Measurements from ENCODE around the gene SLC16A4.

The SLC16A4 gene

DNA sequence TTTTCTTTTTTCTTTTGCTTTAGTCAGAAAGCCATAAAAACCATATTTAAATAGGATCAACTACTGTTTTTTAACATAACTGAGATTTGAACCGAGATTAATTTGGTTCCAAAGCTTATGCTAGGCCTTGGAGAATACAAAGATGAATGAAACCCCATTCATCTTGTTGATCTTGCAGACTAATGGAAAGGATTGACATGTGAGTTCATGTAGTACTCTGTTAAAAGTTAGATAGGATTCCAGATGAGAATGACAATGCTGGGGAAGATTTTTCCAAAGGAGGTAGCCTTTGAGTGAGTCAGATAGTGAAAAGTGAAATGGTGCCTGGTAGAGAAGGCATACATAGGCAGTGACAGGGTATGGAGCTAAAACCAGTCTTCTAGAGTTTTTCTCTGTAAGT, 29.0 kb downstream of the SLC16A4 start:
- DNase-seq (ENCODE audit: low read depth in 1 of 2, low spot score in 1 of 2): no peak

DNA sequence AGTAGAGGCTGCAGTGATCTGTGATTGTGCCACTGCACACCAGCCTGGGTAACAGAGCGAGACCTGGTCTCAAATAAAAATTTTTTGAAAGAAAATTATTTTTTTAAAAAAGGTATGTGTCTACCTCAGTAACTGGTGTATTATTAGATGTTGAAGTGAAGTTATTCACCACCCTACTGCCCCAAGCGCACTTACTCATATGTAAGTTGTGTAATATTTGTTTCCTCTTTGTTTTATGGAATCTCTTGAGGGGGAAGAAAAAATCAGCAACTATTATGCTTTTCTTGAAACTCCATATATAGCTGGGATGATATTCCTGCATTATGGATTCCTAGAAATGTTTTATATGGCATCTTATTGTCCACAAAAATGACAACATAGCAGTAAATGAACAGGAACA, 30.4 kb downstream of the SLC16A4 start:
- DNase-seq (ENCODE audit: low read depth in 1 of 2, low spot score in 1 of 2): no peak

DNA sequence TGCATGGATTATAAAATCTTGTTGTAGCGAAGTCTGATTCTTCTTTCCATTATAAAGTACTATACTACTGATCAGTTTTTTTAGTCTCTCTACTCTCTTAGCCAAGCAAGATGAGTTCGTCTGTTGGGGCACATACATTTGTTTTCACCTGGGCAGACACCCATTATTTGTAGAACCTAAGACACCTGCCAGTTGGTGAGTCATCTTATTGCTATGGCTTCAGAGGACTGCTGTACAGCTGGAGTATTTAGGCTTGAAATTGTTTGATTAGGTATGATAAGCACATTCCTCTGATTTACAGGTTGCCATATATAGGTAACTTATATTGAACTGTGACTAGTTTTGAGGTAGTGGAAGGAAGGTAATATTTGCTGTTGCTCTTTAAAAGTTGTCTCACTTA, 34.4 kb downstream of the SLC16A4 start:
- DNase-seq (ENCODE audit: low read depth in 1 of 2, low spot score in 1 of 2): no peak

DNA sequence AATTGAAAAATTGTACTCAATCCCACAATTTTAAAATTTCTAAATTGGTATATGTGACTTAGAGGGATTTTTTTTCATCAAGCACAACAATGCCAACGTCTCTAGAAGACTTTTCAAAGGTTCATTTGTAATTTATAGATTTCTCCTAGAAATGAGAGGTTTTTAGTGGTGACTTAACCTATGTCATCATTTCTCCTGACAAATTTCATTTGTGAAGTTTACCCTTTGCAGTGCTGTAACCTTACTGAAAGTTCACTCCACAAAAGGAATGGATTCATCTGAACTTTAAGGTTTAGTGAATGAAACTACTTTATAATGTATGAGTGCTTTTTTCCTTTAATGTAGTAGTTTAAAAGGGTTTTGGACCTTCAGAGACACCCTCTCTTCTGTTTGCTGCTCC, 35.5 kb downstream of the SLC16A4 start:
- DNase-seq (ENCODE audit: low read depth in 1 of 2, low spot score in 1 of 2): no peak

DNA sequence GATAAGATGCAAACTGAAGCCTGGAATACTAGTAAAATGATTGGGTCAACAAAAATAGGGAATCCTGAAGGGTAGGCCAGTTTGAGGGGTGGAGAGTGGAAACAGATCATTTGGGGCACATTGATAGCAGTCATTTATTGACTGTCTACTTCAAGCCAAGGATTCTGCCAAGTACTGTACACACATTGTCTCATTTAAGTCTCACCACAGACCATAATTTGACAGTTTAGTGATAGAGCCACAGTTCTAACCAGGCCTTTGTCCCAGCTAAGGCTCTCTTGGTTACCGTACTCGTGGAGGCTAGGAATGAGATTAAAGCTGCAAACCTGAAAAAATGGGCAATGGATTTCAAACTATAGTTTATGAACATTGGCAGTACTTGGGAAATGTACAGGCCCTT, 40.5 kb downstream of the SLC16A4 start:
- no peak for DNase-seq (ENCODE audit: low read depth in 1 of 2, low spot score in 1 of 2)

DNA sequence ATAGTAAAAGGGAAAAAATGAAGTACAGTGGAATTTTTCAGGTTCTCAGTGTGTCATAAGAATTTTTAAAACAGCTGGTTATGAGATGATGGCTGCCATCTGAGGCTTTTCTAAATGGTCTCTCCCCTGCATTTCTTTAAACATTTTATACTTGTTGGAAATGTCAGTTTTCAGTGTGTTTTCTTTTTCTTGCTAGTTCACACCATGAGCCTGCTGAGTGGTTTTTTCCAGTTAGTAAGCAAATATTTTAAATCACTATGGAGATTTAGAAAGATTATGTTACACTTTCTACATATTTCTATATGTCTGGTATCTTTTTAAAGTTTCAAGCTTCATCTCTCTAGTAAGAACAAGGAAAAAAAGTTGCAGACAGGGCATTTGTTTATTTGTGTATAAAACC, 42.1 kb downstream of the SLC16A4 start:
- DNase-seq (ENCODE audit: low read depth in 1 of 2, low spot score in 1 of 2): no peak

DNA sequence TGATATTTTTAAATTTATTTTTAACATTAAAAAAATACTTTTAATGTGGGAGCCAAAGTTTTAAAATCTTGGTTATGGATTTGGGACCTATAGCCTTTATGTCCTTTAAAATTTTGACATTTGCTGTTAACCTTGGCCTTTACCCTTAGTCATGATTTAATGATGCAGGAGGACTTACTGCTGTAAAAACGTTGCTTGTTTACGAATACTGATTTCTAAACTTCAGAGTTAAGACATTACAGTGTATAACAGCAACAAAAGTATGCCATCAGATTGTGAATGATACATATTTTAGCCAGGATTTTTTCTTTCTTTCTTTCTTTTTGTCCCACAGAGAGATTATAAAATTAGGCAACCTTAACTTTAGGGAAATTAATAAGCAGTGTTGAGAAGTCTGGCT, 42.8 kb downstream of the SLC16A4 start:
- no peak for DNase-seq (ENCODE audit: low read depth in 1 of 2, low spot score in 1 of 2)

DNA sequence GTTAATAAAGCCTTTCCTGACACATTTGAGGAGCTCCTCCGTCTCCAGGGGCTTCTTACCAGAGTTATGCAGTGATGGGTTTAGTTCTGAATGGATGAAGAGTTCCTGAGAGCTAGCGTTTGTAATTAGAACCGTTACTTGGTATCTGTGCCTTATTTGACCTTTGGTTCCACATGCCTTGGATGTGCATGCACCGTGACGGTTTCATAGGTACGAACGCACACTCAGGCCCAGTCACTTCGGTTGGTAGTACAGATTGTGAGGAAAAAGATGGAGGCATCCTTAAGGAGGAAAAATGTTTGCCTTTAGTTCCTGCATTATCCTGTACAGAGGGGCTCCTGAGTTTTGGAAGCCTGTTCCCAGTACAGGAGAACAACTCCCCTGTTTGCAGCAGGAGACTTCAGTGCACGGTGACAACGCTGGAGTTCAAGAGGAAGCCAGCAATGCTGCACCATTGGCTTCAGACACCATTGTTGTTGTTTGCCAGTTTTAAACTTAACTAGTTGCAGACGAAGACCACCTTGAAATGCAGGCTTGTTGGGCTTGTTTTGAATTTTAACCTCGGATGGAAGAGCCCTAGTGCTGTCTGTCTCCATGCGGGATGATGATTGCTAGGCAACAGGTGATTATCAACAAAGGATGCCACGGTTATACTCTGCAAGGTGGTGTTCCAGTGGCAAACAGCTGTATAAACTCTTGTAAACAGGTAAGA, 43.5 kb downstream of the SLC16A4 start:
- no peak for DNase-seq (ENCODE audit: low read depth in 1 of 2, low spot score in 1 of 2)

DNA sequence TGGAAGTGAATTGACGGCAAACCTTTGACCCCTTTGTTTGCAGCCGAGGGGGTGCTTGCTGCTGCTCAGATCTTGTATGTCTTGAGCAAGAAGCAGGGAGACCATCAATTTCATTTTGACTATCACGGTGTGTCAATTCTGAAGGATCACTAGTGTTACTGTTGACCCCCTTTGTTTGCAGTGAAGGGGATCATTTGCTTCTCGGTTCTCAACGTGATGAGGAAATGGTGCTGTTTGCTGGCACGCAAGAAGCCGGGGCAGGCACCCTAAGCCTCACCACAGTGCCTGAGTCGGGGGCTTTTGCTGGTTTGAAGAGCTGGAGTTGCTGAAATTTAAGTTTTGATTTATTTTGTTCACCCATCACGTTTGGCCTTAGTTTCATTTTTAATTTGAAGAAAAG, 44.1 kb downstream of the SLC16A4 start:
- DNase-seq (ENCODE audit: low read depth in 1 of 2, low spot score in 1 of 2): no peak

DNA sequence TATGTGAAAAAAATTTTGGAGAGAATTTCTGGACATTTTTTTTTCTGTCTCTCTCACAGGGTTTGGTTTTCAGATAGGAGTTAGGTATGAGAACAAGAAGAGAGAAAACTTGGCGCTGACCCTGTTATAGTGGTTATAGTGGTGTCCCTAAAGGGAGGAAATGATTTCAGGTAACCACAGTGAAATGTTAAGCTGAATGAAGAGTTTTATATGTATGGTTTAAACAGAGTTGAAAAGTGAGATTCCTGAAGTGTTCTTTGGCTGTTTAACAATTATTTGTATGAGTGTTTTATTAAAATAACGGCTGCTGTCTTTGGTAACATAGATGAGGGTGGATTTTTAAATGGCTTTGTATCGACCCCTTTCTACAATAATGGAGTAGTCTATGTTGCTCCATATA, 45.3 kb downstream of the SLC16A4 start:
- DNase-seq (ENCODE audit: low read depth in 1 of 2, low spot score in 1 of 2): no peak

DNA sequence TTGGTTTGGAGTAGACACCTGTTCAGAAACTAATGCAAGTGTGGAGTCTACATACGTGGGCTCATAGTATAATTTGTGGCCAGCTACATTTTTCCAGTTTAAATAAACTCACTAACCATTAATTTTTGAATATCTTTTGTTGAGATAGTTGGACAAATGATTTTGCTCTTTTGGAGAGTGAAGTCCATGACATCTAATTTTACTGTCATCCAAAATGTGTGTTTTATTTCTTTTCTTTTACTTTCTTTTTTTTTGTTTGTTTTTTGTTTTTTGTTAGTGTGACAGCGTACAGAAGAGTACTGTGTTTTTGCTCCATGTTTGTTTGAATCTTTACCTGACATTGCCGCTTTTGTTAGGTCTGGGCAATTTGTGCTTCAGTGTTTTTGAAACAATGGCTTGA, 46.7 kb downstream of the SLC16A4 start:
- no peak for DNase-seq (ENCODE audit: low read depth in 1 of 2, low spot score in 1 of 2)

DNA sequence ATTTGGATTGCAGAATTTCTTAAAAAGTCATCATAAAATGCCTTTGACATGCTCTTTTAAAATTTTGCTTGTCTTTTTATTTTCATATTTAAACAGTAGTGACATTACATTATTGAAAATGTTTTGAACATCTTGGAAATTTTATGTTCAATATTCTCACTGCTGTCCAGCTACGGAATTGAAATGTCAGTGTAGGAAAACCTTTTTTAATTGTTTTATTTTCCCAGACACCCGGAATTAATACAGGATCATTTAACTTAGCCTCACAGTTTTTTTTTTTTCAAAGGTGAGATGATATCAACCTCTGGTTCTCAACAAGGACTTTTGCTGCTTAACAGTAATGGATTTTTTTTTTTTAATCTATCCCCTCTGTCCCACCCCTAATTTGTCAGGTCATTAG, 47.6 kb downstream of the SLC16A4 start:
- no peak for DNase-seq (ENCODE audit: low read depth in 1 of 2, low spot score in 1 of 2)

DNA sequence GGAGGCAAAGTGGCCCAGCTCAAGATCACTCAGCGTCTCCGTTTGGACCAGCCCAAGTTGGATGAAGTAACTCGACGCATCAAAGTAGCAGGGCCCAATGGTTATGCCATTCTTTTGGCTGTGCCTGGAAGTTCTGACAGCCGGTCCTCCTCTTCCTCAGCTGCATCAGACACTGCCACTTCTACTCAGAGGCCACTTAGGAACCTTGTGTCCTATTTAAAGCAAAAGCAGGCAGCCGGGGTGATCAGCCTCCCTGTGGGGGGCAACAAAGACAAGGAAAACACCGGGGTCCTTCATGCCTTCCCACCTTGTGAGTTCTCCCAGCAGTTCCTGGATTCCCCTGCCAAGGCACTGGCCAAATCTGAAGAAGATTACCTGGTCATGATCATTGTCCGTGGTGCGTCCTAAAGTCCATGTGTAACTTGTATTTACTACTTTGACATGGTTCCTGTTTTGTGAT, 48.9 kb downstream of the SLC16A4 start:
- DNase-seq (ENCODE audit: low read depth in 1 of 2, low spot score in 1 of 2): no peak

DNA sequence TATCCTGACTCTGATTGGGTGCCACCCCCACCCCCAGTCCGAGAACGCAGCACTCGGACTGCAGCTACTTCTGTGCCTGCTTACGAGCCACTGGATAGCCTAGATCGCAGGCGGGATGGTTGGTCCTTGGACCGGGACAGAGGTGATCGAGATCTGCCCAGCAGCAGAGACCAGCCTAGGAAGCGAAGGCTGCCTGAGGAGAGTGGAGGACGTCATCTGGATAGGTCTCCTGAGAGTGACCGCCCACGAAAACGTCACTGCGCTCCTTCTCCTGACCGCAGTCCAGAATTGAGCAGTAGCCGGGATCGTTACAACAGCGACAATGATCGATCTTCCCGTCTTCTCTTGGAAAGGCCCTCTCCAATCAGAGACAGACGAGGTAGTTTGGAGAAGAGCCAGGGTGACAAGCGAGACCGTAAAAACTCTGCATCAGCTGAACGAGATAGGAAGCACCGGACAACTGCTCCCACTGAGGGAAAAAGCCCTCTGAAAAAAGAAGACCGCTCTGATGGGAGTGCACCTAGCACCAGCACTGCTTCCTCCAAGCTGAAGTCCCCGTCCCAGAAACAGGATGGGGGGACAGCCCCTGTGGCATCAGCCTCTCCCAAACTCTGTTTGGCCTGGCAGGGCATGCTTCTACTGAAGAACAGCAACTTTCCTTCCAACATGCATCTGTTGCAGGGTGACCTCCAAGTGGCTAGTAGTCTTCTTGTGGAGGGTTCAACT, 49.5 kb downstream of the SLC16A4 start:
- no peak for DNase-seq (ENCODE audit: low read depth in 1 of 2, low spot score in 1 of 2)

DNA sequence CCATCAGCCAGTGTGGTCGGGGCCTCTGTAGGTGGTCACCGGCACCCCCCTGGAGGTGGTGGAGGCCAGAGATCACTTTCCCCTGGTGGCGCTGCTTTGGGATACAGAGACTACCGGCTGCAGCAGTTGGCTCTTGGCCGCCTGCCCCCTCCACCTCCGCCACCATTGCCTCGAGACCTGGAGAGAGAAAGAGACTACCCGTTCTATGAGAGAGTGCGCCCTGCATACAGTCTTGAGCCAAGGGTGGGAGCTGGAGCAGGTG, 50.7 kb downstream of the SLC16A4 start:
- no peak for DNase-seq (ENCODE audit: low read depth in 1 of 2, low spot score in 1 of 2)

DNA sequence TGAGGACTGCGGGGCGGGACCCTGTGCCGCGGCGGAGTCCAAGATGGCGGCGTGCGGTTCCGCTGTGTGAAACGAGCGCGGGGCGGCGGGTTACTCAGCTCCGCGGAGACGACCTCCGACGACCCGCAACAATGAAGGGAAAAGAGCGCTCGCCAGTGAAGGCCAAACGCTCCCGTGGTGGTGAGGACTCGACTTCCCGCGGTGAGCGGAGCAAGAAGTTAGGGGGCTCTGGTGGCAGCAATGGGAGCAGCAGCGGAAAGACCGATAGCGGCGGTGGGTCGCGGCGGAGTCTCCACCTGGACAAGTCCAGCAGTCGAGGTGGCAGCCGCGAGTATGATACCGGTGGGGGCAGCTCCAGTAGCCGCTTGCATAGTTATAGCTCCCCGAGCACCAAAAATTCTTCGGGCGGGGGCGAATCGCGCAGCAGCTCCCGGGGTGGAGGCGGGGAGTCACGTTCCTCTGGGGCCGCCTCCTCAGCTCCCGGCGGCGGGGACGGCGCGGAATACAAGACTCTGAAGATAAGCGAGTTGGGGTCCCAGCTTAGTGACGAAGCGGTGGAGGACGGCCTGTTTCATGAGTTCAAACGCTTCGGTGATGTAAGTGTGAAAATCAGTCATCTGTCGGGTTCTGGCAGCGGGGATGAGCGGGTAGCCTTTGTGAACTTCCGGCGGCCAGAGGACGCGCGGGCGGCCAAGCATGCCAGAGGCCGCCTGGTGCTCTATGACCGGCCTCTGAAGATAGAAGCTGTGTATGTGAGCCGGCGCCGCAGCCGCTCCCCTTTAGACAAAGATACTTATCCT, 51.2 kb downstream of the SLC16A4 start:
- DNase-seq (ENCODE audit: low read depth in 1 of 2, low spot score in 1 of 2): peak; percentile 12 to 27

DNA sequence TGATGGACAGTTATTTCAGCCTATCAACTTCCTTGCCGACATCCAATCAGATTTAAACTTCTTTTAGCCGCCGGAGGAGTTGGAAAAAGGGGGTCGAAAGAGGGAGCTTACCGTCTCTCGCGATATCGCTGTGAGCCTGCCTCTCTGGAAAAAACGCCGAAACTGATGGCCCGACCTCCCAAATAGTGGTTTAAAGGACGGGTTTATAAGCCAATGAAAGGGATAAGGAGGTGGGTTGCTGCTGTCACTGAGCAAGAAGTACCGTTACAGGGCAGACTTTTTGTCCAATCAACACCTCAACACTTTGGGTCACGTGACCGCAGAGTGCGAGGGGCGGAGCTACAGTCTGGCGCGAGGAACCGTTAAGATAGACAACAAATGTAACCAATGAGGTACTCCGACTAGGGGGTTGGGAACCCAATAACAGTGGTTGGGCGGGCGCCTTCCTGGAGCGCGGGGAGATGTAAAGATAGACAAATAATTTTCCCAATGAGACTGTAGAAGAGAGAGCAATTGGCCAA, 51.9 kb downstream of the SLC16A4 start, which contains the start of gene RBM15:
RBM15 (plus strand) TSS at position 492 of the 521 bp plus-strand sequence; CDS start at position 521, 29 bp downstream.
- peak; percentile 84 to 92 for DNase-seq (ENCODE audit: low read depth in 1 of 2, low spot score in 1 of 2)

DNA sequence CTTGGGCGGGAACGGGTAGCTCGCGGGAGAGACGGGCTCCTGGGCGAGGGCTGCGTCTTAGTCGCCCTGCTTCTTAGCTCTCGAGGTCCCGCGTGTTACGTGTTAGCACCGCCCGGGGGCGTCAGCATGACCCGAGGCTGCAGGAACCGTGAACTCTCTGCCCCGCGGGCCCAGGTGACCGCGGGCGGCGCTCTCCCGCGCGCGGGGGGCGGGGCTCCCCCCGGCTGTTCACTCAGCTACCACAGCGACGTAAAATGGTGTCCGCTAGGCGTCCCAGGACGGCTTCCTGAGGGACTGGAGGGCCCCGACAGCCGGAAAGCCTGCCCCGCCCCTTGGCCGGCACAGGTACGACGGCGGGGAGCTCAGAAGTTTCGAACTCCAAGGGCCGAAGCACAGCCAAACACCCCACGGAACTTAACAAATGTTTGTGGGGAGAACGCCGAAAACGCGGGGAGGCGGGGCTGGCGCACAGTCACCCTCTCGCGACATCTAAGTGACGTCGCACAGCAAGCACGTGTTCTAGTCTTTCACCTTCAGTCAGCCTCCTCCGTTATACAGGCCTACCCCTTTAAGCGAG, 52.4 kb downstream of the SLC16A4 start:
- DNase-seq (ENCODE audit: low read depth in 1 of 2, low spot score in 1 of 2): peak; percentile 85 to 88

DNA sequence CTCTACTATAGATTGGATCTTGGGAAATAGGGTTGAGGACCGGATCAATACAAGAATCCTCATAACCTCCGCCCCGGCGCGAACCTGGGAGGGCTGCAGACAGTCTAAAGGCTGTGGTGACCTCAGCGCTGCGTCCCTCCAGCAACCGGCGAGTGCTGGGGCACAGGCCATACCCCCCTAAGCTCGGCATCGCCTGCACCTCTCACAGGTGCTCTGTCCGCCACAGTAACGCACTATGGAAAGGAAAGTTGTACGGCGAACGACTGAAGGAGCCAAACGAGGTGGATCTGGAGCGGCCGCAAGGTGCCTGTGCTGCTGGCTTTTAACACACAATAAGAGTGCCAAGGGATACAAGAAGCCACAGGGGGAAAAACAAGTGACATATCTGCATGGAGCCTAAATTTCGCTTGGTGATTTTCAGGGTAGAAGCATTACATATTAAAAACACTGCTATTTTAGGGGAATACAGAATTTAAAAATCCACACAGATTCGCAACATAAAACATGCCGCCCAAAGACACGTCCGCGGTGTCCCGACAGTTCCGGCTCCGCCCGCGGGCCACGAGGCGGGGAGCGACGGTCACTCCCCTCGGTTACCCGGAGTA, 53.0 kb downstream of the SLC16A4 start:
- DNase-seq (ENCODE audit: low read depth in 1 of 2, low spot score in 1 of 2): peak; percentile 16 to 24

DNA sequence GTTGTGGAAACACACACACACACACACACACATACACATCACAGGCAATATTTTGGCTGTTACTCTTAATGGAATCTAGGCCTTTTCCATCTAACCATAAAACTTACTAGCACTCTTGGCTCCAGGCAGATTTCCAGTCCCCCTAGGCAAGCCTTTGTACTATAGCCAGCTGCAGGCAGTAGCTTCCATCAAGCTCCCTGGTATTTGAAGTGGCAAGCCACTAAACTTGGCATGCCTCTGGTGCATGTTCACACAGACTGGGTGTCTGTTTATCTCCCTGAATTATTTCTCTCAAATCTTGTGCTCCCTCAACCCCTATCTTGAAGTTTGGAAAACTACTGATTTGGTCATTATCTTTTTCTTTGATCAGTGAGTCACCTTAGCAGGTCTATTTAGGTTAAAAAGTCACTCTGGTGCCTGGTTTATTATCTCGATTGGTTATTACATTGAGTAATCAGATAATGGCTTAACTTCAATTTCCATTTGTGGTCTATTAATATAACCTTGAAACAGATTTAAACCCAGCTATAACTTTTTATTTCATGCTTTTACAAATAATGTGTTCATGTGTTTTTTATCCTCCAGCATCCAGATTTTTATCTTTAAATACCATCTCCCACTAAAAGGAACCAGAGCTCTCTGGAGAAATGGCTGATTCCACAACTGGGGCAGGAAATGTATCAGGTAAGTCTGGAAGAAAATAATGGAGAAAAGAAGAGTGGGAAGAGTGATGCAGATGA, 54.4 kb downstream of the SLC16A4 start:
- no peak for DNase-seq (ENCODE audit: low read depth in 1 of 2, low spot score in 1 of 2)

Measured in stimulated activated CD4-positive, alpha-beta T cell treated with anti-CD3 and anti-CD28 coated beads, Interleukin-15, amount 100 ng/mL, for 1 hour (primary cell).